ENCODE measurements around the gene ACTR8. TPM values are rescaled to one million over a fixed set of nuclear protein-coding genes. Genes with fewer than 3 reads are reported as not detected.

Gene ACTR8
- total RNA-seq, 1 experiment from 2014 or later, result 29.9 TPM

DNA sequence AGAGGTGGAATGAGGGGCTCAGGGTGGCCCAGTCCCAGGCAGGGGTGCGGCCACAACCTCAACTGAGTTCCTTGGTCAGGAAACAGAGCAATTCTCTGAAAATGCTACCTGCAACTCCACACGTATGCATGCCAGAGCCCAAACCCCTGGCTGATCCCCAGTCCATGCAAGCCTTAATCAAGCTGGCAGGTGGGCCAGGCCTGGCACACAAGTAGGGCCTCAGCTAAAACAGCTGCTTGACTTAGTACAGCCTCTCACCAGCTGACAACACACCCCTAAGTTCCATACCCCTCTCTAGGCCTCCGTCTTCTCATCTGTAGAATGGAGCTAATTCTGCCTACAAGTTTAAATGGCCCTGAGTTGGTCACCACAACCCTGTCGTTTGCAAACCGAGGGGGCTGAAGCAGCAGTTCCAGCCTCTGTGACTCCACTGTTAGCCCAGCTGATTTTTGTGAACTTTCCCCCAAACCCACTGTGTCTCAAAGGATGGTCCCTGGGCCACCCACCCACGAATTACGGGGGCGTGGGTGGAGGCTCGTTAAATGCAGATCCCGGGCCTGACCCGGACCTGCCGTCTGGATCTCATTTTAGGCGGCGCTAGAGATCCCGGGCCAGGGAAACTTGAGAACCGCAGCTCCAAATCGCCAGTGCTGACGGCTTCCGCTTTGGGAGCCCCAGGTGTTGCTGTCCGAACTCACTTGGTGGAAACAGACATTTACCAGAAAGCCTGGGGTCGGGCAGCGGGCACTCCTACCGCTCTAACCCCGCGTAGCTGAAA, 36.7 kb downstream of the ACTR8 start:
- H3K4me1 Mint-ChIP-seq, result peaks cover 40% of the 10 kb centered on the region
- peak; percentile 55 for ATAC-seq
- peak overlapping the region; percentile 68 for H3K4me3 Mint-ChIP-seq
- H3K9me3 Mint-ChIP-seq, result no peaks in the 10 kb centered on the region
- TF ChIP-seq TCF7 (CRISPR knock-in tag; IDR thresholded peaks at IDR 0.05; ENCODE audit: low read depth) (no peak), ATF1 (CRISPR knock-in tag; IDR thresholded peaks at IDR 0.05) (no peak), GABPB1 (CRISPR knock-in tag; IDR thresholded peaks at IDR 0.05) (0 out of 2 replicates have a peak, but pooled peaks have one; percentile 17), GTF2I (CRISPR knock-in tag; conservative IDR thresholded peaks at IDR 0.05) (peak; percentile 64; the same call in 1 of the 2 replicates)
- peaks cover 18% of the 10 kb centered on the region for H3K27me3 Mint-ChIP-seq (ENCODE audit: low read depth)
- CTCF ChIA-PET, result interaction anchor here (0.6 to 1.3 kb wide), 12 partner anchors 9 to 345 kb away, joined by 3 to 4 read pairs (median 3); partner anchors contain the start of gene SELENOK
- peak; percentile 76 for DNase-seq (ENCODE audit: low spot score)
- POLR2A ChIA-PET, result interaction anchor here (0.6 to 0.7 kb wide), 3 partner anchors 10 to 135 kb away, joined by 3 read pairs; no protein-coding TSS in a partner anchor
- peak overlapping the region; percentile 65 for H3K27ac Mint-ChIP-seq
- H3K36me3 Mint-ChIP-seq, result no peaks in the 10 kb centered on the region; the same call in 1 of the 2 replicates

DNA sequence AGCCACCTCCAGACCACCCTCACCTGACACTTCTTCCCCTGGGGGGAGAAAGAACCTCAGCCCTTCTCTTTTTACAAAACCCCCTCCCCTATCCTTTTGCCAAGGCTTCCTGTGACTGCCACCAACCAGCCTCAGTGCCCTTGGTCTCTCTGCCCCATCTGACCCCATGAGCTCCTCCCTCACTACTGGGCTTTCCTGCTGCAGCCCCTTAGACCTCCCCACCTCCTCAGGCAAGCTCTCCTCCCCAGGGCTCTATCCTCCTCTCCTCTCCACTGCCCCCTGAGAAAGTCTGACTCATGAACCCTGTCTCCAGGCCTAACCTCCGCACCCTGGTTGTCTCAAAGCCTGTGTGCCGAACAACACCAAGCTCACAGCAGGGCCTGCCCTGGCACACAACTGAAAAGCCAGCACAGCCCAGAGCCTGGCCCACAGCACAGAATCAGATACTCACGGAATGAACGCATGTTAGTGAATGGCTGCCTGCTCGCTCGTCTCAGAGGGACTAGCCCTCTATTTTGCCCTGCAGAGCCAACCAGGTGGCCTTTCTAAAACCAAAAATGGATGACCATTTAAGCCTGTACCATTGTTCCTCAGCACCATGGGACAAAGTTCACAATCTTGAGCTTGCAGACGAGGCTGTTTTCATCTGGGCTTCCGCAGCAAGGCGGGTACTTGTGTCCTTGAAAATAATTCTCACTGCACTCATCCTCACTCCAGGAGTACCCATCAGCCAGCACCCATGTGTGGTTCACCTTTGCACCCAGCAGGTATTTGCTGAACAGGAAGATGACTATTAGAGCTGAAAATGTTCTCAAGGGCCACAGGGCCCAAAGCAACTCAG, 37.5 kb downstream of the ACTR8 start:
- no peak overlapping the region; the same call in 1 of the 2 replicates for H3K27ac Mint-ChIP-seq
- peaks cover 40% of the 10 kb centered on the region for H3K4me1 Mint-ChIP-seq
- H3K9me3 Mint-ChIP-seq, result no peaks in the 10 kb centered on the region
- ATAC-seq, result no peak
- peaks cover 2% of the 10 kb centered on the region for H3K36me3 Mint-ChIP-seq
- peaks cover 18% of the 10 kb centered on the region for H3K27me3 Mint-ChIP-seq (ENCODE audit: low read depth)
- POLR2A ChIA-PET, result interaction anchor here (0.7 kb wide), 1 partner anchor 134 kb away, joined by 3 read pairs; no protein-coding TSS in a partner anchor
- CTCF ChIA-PET, result interaction anchor here (0.6 to 1.3 kb wide), 5 partner anchors 12 to 344 kb away, joined by 3 to 4 read pairs (median 3); partner anchors contain the start of gene SELENOK
- no peak for DNase-seq (ENCODE audit: low spot score)
- H3K4me3 Mint-ChIP-seq, result peak overlapping the region; percentile 68
- no peak for TF ChIP-seq ZNF423 (CRISPR knock-in tag; IDR thresholded peaks at IDR 0.05)
- TF ChIP-seq, protein P1, sequence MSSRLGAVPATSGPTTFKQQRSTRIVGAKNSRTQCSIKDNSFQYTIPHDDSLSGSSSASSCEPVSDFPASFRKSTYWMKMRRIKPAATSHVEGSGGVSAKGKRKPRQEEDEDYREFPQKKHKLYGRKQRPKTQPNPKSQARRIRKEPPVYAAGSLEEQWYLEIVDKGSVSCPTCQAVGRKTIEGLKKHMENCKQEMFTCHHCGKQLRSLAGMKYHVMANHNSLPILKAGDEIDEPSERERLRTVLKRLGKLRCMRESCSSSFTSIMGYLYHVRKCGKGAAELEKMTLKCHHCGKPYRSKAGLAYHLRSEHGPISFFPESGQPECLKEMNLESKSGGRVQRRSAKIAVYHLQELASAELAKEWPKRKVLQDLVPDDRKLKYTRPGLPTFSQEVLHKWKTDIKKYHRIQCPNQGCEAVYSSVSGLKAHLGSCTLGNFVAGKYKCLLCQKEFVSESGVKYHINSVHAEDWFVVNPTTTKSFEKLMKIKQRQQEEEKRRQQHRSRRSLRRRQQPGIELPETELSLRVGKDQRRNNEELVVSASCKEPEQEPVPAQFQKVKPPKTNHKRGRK (CRISPR knock-in tag; IDR thresholded peaks at IDR 0.05; ENCODE audit: borderline replicate concordance), result no peak
- TF ChIP-seq, protein P2, sequence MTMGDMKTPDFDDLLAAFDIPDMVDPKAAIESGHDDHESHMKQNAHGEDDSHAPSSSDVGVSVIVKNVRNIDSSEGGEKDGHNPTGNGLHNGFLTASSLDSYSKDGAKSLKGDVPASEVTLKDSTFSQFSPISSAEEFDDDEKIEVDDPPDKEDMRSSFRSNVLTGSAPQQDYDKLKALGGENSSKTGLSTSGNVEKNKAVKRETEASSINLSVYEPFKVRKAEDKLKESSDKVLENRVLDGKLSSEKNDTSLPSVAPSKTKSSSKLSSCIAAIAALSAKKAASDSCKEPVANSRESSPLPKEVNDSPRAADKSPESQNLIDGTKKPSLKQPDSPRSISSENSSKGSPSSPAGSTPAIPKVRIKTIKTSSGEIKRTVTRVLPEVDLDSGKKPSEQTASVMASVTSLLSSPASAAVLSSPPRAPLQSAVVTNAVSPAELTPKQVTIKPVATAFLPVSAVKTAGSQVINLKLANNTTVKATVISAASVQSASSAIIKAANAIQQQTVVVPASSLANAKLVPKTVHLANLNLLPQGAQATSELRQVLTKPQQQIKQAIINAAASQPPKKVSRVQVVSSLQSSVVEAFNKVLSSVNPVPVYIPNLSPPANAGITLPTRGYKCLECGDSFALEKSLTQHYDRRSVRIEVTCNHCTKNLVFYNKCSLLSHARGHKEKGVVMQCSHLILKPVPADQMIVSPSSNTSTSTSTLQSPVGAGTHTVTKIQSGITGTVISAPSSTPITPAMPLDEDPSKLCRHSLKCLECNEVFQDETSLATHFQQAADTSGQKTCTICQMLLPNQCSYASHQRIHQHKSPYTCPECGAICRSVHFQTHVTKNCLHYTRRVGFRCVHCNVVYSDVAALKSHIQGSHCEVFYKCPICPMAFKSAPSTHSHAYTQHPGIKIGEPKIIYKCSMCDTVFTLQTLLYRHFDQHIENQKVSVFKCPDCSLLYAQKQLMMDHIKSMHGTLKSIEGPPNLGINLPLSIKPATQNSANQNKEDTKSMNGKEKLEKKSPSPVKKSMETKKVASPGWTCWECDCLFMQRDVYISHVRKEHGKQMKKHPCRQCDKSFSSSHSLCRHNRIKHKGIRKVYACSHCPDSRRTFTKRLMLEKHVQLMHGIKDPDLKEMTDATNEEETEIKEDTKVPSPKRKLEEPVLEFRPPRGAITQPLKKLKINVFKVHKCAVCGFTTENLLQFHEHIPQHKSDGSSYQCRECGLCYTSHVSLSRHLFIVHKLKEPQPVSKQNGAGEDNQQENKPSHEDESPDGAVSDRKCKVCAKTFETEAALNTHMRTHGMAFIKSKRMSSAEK (CRISPR knock-in tag; IDR thresholded peaks at IDR 0.05; ENCODE audit: borderline replicate concordance), result no peak
- TF ChIP-seq, protein P3, sequence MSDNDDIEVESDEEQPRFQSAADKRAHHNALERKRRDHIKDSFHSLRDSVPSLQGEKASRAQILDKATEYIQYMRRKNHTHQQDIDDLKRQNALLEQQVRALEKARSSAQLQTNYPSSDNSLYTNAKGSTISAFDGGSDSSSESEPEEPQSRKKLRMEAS (CRISPR knock-in tag; IDR thresholded peaks at IDR 0.05), result no peak
- TF ChIP-seq, protein P4, sequence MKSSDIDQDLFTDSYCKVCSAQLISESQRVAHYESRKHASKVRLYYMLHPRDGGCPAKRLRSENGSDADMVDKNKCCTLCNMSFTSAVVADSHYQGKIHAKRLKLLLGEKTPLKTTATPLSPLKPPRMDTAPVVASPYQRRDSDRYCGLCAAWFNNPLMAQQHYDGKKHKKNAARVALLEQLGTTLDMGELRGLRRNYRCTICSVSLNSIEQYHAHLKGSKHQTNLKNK (CRISPR knock-in tag; IDR thresholded peaks at IDR 0.05), result no peak
- no peak for TF ChIP-seq OVOL2 (CRISPR knock-in tag; IDR thresholded peaks at IDR 0.05; ENCODE audit: borderline replicate concordance)
- TF ChIP-seq, protein P5, sequence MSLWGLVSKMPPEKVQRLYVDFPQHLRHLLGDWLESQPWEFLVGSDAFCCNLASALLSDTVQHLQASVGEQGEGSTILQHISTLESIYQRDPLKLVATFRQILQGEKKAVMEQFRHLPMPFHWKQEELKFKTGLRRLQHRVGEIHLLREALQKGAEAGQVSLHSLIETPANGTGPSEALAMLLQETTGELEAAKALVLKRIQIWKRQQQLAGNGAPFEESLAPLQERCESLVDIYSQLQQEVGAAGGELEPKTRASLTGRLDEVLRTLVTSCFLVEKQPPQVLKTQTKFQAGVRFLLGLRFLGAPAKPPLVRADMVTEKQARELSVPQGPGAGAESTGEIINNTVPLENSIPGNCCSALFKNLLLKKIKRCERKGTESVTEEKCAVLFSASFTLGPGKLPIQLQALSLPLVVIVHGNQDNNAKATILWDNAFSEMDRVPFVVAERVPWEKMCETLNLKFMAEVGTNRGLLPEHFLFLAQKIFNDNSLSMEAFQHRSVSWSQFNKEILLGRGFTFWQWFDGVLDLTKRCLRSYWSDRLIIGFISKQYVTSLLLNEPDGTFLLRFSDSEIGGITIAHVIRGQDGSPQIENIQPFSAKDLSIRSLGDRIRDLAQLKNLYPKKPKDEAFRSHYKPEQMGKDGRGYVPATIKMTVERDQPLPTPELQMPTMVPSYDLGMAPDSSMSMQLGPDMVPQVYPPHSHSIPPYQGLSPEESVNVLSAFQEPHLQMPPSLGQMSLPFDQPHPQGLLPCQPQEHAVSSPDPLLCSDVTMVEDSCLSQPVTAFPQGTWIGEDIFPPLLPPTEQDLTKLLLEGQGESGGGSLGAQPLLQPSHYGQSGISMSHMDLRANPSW (CRISPR knock-in tag; conservative IDR thresholded peaks at IDR 0.05; ENCODE audit: low read depth), result no peak
- no peak for TF ChIP-seq ZBTB21 (CRISPR knock-in tag; IDR thresholded peaks at IDR 0.05; ENCODE audit: borderline replicate concordance)
- TF ChIP-seq RELA (CRISPR knock-in tag; IDR thresholded peaks at IDR 0.05; ENCODE audit: borderline replicate concordance), result no peak
- no peak for TF ChIP-seq GTF2I (CRISPR knock-in tag; conservative IDR thresholded peaks at IDR 0.05)
- TF ChIP-seq SOX15 (CRISPR knock-in tag; IDR thresholded peaks at IDR 0.05), result no peak
- no peak for TF ChIP-seq NR2C2 (CRISPR knock-in tag; IDR thresholded peaks at IDR 0.05)
- TF ChIP-seq, protein P6, sequence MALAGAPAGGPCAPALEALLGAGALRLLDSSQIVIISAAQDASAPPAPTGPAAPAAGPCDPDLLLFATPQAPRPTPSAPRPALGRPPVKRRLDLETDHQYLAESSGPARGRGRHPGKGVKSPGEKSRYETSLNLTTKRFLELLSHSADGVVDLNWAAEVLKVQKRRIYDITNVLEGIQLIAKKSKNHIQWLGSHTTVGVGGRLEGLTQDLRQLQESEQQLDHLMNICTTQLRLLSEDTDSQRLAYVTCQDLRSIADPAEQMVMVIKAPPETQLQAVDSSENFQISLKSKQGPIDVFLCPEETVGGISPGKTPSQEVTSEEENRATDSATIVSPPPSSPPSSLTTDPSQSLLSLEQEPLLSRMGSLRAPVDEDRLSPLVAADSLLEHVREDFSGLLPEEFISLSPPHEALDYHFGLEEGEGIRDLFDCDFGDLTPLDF (CRISPR knock-in tag; IDR thresholded peaks at IDR 0.05), result no peak
- TF ChIP-seq ATF1 (CRISPR knock-in tag; IDR thresholded peaks at IDR 0.05), result no peak
- TF ChIP-seq ZNF138 (CRISPR knock-in tag; conservative IDR thresholded peaks at IDR 0.05), result no peak
- TF ChIP-seq ZNF263 (CRISPR knock-in tag; IDR thresholded peaks at IDR 0.05; ENCODE audit: low read depth), result no peak
- no peak for TF ChIP-seq ZNF317 (CRISPR knock-in tag; IDR thresholded peaks at IDR 0.05; ENCODE audit: borderline replicate concordance, low read depth)
- TF ChIP-seq NFE2L1 (CRISPR knock-in tag; IDR thresholded peaks at IDR 0.05), result no peak

Data from WTC11 (cell line).